ENCODE measurements around the gene DLGAP5. TPM values are rescaled to one million over a fixed set of nuclear protein-coding genes. Genes with fewer than 3 reads are reported as not detected.

DLGAP5 gene
- total and polyA plus RNA-seq, 2 of the 13 experiments (the other 11 are each of a cell fraction or from before 2014, with no cell fraction given): 7.7 to 55.8 TPM

GRCh38 chr14:55191203-55192053, at the start of gene DLGAP5 (continued):
- peak; percentile 68; the same call in 1 of the 2 replicates for TF ChIP-seq TMF1 (CRISPR knock-in tag; IDR thresholded peaks at IDR 0.05; ENCODE audit: low read depth)
- no peak for TF ChIP-seq SOX13 (IDR thresholded peaks at IDR 0.05)
- TF ChIP-seq SOX13 (CRISPR knock-in tag; conservative IDR thresholded peaks at IDR 0.05 in 1 of 2, IDR thresholded peaks at IDR 0.05 in 1 of 2): peak in 1 of 2 experiments; percentile 6; a peak in 1 of 4 replicates
- no peak for TF ChIP-seq HNF4A (CRISPR knock-in tag; IDR thresholded peaks at IDR 0.05)
- TF ChIP-seq SNAI1 (CRISPR knock-in tag; IDR thresholded peaks at IDR 0.05; ENCODE audit: borderline replicate concordance): peak; percentile 79; the same call in 1 of the 2 replicates
- TF ChIP-seq MAX (IDR thresholded peaks at IDR 0.05): peak; percentile 59
- 0 out of 2 replicates have a peak, but pooled peaks have one; percentile 60 for TF ChIP-seq CC2D1A (CRISPR knock-in tag; IDR thresholded peaks at IDR 0.05)
- TF ChIP-seq ZNF746 (CRISPR knock-in tag; IDR thresholded peaks at IDR 0.05): no peak
- no peak for TF ChIP-seq POLR2AphosphoS2 (IDR thresholded peaks at IDR 0.05; ENCODE audit: low read depth, low read length)
- no peak for TF ChIP-seq ZNF207 (IDR thresholded peaks at IDR 0.05; ENCODE audit: borderline replicate concordance)
- TF ChIP-seq ZKSCAN1 (IDR thresholded peaks at IDR 0.05; ENCODE audit: low read length): no peak
- TF ChIP-seq SP2 (CRISPR knock-in tag; IDR thresholded peaks at IDR 0.05): peak; percentile 96
- TF ChIP-seq CHCHD3 (CRISPR knock-in tag; IDR thresholded peaks at IDR 0.05): no peak
- peak; percentile 99 for TF ChIP-seq SIN3A (IDR thresholded peaks at IDR 0.05; ENCODE audit: borderline replicate concordance, low read depth, low read length)
- no peak for TF ChIP-seq U2AF1 (optimal IDR thresholded peaks at IDR 0.05; ENCODE audit: low read depth, low read length)
- no peak for TF ChIP-seq ZNF407 (CRISPR knock-in tag; IDR thresholded peaks at IDR 0.05; ENCODE audit: not compliant biosample characterization)
- TF ChIP-seq ZNF333 (CRISPR knock-in tag; IDR thresholded peaks at IDR 0.05; ENCODE audit: borderline replicate concordance): 0 out of 2 replicates have a peak, but pooled peaks have one; percentile 48
- TF ChIP-seq, protein P1, sequence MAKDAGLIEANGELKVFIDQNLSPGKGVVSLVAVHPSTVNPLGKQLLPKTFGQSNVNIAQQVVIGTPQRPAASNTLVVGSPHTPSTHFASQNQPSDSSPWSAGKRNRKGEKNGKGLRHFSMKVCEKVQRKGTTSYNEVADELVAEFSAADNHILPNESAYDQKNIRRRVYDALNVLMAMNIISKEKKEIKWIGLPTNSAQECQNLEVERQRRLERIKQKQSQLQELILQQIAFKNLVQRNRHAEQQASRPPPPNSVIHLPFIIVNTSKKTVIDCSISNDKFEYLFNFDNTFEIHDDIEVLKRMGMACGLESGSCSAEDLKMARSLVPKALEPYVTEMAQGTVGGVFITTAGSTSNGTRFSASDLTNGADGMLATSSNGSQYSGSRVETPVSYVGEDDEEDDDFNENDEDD (CRISPR knock-in tag; IDR thresholded peaks at IDR 0.05; ENCODE audit: borderline replicate concordance): peak; percentile 98
- no peak for TF ChIP-seq ZNF30 (CRISPR knock-in tag; IDR thresholded peaks at IDR 0.05)
- TF ChIP-seq, protein P2, sequence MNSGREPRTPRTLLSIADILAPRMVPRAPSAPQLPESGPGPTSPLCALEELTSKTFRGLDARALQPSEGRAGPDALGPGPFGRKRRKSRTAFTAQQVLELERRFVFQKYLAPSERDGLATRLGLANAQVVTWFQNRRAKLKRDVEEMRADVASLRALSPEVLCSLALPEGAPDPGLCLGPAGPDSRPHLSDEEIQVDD (CRISPR knock-in tag; IDR thresholded peaks at IDR 0.05; ENCODE audit: borderline replicate concordance): no peak
